NT2/D1 (cell line): ENCODE data around the gene AKAP8L.

ENCODE experiments used
- DNase-seq: peaks from one replicate; pipeline ENCODE4 v3.0.0-alpha.2; 2011; ENCODE audit warnings: low read depth, low spot score
- H3K27me3 ChIP-seq: 2 replicates; pipeline ENCODE4 v1.6.0; 2011; ENCODE audit warnings: mild to moderate bottlenecking; ENCODE audit not compliant: insufficient read length, insufficient read depth
- H3K36me3 ChIP-seq: 2 replicates; pipeline ENCODE4 v1.6.1; 2011; ENCODE audit warnings: mild to moderate bottlenecking, low read length, mixed read lengths; ENCODE audit not compliant: insufficient read depth, insufficient read length
- H3K4me1 ChIP-seq: 2 replicates; pipeline ENCODE4 v1.5.1; 2011; ENCODE audit not compliant: insufficient read depth, insufficient read length
- H3K4me3 ChIP-seq: 2 replicates; pipeline ENCODE4 v1.5.1; 2011; ENCODE audit warnings: low read depth; ENCODE audit not compliant: insufficient read length
- H3K9ac ChIP-seq: 2 replicates; pipeline ENCODE4 v1.6.0; 2011; ENCODE audit warnings: low read depth; ENCODE audit not compliant: insufficient read length
- H3K9me3 ChIP-seq: 2 replicates; pipeline ENCODE4 v1.5.1; 2011; ENCODE audit warnings: mild to moderate bottlenecking, low read length; ENCODE audit not compliant: insufficient read depth
- SUZ12 ChIP-seq: IDR thresholded peaks from 2 replicates; pipeline ENCODE4 v1.6.1; 2011; ENCODE audit not compliant: insufficient read length, insufficient read depth; ENCODE audit errors: extremely low read depth
- YY1 ChIP-seq: IDR thresholded peaks from 2 replicates; pipeline ENCODE4 v1.6.1; 2011; ENCODE audit not compliant: insufficient read length, insufficient read depth
- ZNF274 ChIP-seq: IDR thresholded peaks from 2 replicates; pipeline ENCODE4 v1.6.1; 2011; ENCODE audit warnings: mild to moderate bottlenecking, low read depth, low read length

Gene AKAP8L

DNA sequence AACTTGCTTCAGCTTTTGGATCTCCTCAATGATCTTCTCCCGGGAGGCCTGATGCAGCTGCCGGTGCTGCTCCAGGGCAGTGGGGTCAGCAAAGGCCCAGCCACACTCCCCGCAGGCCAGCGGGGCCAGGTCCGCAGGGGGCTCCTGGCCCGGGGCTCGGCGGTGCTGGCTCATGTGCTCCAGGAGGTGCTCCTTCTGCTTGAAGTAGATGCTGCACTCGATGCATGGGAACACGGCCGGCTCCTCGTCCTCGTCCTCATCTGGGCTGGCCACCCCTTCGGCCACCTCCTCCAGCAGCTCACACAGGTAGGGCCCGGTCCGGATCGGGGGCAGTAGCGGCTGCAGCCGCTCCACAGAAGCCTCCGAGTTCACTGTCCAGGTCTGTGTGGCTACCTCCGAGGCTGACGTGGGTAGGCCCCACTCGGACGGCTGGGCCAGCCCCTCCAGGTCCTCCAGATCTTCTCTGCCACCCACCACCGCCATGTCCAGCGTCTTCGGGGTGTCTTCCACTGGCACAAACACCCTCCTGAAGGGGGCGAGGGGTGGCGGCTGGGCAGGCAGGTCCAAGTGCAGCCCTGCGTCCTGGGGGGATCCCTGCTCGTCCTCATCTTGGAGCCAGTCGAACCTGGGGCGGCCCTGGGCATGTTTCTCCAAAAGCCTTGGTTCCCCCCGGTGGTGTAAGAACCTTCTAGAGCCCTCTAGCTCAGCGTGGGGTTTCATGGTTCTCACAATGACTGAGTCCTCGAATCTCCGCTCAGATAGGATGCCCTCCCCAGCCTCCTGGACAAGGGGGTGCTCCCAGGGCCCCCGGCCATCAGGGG is 21.2 kb upstream of the AKAP8L start:
- H3K4me3 ChIP-seq: no peak overlapping the region
- H3K27me3 ChIP-seq: no peaks in the 10 kb centered on the region
- no peaks in the 10 kb centered on the region for H3K36me3 ChIP-seq
- peaks cover 25% of the 10 kb centered on the region for H3K4me1 ChIP-seq
- H3K9me3 ChIP-seq: no peaks in the 10 kb centered on the region
- DNase-seq: no peak
- TF ChIP-seq SUZ12 (no peak), ZNF274 (no peak), YY1 (no peak)
- peak overlapping the region; percentile 8 for H3K9ac ChIP-seq

DNA sequence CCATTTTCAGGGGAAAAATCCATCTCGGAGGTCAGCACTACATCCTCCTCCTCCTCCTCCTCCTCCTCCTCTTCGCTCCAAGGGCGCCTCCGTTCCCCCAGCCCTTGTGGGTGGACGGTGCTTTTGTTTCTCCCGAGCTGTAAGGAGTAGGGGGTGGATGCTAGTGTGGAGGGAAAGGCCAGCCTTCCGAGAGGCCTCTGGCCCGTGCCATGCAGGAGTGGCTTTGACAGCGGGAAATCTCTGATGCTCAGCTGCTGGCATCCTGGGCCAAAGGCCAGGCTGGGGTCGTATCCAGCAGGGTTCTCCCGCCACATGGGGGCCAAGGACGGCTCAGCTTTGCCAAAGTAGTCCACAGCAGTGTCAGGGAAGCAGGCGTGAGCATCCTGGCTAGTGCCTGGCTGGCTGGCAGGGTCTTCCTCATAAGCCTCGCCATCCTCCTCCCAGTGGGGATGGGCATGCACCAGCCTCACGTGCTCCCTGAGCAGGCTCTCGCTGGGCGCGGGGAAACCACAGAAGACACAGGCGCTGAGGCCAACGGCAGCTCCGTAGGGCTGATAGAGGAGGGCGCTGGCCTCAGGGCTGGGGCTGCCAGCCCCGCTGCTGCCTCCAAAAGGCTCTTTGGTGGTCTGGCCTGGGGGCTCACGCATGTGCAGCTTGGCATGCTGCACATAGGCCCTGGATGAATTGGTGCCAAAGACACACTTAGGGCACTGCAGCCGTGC is 20.5 kb upstream of the AKAP8L start:
- TF ChIP-seq YY1: no peak
- TF ChIP-seq SUZ12: no peak
- no peak for TF ChIP-seq ZNF274
- peak overlapping the region; percentile 8 for H3K9ac ChIP-seq
- no peaks in the 10 kb centered on the region for H3K9me3 ChIP-seq
- no peaks in the 10 kb centered on the region for H3K27me3 ChIP-seq
- DNase-seq: no peak
- no peaks in the 10 kb centered on the region for H3K36me3 ChIP-seq
- H3K4me3 ChIP-seq: no peak overlapping the region
- H3K4me1 ChIP-seq: peaks cover 25% of the 10 kb centered on the region

DNA sequence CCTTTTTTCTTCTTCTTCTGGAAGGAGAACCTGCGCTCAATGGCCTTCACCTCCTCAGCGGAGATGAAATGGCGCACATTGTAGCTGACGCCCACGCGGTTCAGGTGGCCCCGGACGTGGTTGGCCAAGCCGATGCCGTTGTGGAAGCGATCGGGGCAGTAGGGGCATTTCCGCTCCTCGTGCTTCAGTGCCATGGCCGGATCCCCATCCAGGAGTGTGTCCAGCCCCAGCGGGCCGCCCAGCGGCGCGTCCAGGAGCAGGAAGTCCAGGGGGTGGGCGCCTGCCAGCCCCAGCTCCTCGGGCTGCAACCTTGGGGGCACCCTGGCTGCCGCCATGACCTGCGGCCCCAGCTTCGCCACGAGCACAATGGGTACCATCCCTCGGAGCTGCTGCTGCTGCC is 19.8 kb upstream of the AKAP8L start:
- Histone ChIP-seq H3K9ac (no peak overlapping the region), H3K27me3 (no peaks in the 10 kb centered on the region), H3K4me1 (peaks cover 25% of the 10 kb centered on the region), H3K36me3 (no peaks in the 10 kb centered on the region), H3K4me3 (no peak overlapping the region), H3K9me3 (no peaks in the 10 kb centered on the region)
- no peak for DNase-seq
- TF ChIP-seq YY1 (no peak), SUZ12 (no peak)

DNA sequence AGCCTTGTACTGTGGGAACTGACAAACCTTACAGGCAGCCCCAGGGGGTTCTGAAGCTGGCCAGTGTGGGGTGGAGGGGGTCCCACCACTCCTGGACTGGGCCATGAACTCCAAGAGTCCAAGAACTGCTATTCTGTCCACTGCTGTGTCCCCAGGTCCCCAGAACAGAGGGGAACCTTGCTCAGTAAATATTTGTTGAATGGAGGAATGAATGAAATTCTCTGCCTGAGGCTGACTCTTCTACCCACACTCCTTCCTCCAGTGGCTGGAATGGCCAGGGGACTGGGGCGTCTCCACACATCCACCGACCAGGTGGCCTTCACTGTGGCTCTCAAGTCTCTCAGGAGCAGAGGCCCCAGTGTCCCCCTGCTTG is 19.3 kb upstream of the AKAP8L start:
- TF ChIP-seq YY1 (no peak), ZNF274 (no peak), SUZ12 (no peak)
- no peak overlapping the region for H3K4me3 ChIP-seq
- no peaks in the 10 kb centered on the region for H3K9me3 ChIP-seq
- DNase-seq: no peak
- no peaks in the 10 kb centered on the region for H3K27me3 ChIP-seq
- H3K36me3 ChIP-seq: no peaks in the 10 kb centered on the region
- peaks cover 28% of the 10 kb centered on the region for H3K4me1 ChIP-seq
- no peak overlapping the region for H3K9ac ChIP-seq

DNA sequence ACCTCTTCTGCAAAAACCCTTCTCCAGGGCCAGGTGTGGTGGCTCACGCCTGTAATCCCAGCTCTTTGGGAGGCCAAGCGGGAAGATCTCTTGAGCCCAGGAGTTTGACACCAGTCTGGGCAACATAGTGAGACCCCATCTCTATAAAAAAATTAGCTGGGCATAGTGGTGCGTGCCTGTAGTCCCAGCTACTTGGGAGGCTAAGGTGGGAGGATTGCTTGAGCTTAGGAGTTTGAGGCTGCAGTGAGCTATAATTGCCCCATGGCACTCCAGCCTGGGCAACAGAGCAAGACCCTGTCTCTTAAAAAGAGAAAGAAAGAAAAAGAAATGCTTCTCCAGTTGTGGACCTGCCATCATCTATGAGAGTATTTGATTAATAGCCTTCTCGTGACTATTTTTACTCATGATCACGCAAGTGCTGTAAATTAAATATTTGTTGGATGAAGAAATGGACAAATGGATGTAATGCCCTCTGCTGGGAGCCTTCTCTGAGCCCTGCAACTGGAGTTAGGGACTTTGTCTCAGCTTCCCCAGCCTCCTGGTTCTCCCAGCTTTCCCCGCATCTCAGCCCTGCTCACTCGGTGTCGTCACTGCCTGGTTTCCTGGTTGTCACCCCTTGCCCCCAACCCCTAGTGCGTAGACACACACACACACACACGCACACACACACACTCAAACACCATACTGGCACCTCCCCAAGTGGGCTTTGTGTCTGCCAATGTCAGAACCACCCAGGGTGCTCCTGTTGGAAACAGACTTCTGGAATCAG is 18.8 kb upstream of the AKAP8L start:
- no peak for DNase-seq
- Histone ChIP-seq H3K4me1 (peaks cover 28% of the 10 kb centered on the region), H3K9me3 (no peaks in the 10 kb centered on the region), H3K4me3 (no peak overlapping the region), H3K36me3 (no peaks in the 10 kb centered on the region), H3K27me3 (no peaks in the 10 kb centered on the region), H3K9ac (no peak overlapping the region)
- no peak for TF ChIP-seq ZNF274
- TF ChIP-seq SUZ12: no peak
- TF ChIP-seq YY1: no peak

DNA sequence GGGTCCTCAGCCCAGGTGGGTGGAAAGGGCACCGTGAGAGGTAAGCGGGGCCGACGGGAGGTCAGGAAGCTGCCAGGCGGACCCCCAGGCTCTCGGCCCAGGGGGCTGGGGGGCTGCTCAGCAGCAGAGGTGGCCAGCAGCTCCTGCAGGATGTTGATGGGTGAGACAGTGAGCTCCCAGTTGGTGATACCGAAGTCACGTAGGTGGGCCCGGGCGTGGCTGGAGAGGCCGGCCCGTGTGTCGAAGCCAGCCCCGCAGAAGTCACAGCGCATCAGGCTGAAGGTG is 18.0 kb upstream of the AKAP8L start:
- DNase-seq: no peak
- no peak overlapping the region for H3K4me3 ChIP-seq
- H3K36me3 ChIP-seq: no peaks in the 10 kb centered on the region
- TF ChIP-seq SUZ12 (no peak), ZNF274 (no peak), YY1 (no peak)
- H3K9ac ChIP-seq: no peak overlapping the region
- H3K9me3 ChIP-seq: no peaks in the 10 kb centered on the region
- H3K27me3 ChIP-seq: no peaks in the 10 kb centered on the region
- peaks cover 28% of the 10 kb centered on the region for H3K4me1 ChIP-seq

DNA sequence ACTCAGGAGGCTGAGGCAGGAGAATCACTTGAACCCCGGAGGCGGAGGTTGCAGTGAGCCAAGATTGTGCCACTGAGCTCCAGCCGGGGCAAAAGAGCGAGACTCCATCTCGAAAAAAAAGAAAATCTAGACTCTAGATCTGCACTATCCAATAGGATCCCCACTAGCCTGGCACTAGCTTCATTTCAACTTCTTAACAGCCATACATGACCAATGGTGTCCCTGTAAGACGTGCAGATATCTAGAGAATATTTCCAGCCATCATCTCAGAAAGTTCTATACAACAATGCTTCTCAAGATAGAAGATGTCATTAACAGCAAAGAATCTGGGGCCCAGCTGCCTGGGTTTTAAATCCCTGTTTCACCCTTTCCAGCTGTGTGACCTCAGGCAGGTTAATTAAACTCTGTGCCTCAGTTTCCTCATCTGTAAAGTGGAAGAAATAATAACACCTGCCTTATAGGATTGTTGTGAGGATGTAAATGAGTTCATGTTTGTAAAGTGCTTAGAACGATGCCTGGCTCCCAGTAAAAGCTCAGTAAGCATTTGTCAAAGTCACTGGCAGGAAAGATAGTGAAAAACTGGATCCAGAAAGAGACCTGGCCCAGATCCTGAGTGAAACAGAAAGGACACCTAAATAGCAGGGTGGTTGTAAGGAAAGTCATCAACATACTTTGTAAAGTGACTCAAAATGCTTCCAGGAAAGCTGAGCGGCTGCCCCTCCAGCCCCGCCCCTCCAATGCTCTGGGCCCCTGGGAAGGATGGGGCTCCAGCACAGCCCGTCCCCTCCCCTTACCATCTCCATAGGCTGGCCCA is 17.4 kb upstream of the AKAP8L start:
- Histone ChIP-seq H3K9me3 (no peaks in the 10 kb centered on the region), H3K27me3 (no peaks in the 10 kb centered on the region), H3K4me3 (no peak overlapping the region), H3K36me3 (peaks cover 4% of the 10 kb centered on the region), H3K4me1 (peaks cover 32% of the 10 kb centered on the region), H3K9ac (peak overlapping the region; percentile 64)
- no peak for TF ChIP-seq SUZ12
- TF ChIP-seq ZNF274: no peak
- no peak for TF ChIP-seq YY1
- DNase-seq: no peak
